BLaER1 treated with 17β-estradiol and CSF1 and Interleukin-3, amounts not matched to agents 10 nM and 100 nM (cell line): Measurements from ENCODE around the gene MRPS22.
"Not testable (repeated sequence)": the region's sequence is repeated elsewhere in the genome, so short reads cannot be mapped to it uniquely, and the experiment has no call there.

ENCODE experiments used
- H3K27ac ChIP-seq, 11 experiments: shearing (Covaris generic); formaldehyde crosslinking; 2 replicates each; pipeline ENCODE4 v1.8.1; 2022
- H3K27me3 ChIP-seq, 11 experiments: shearing (Covaris generic); formaldehyde crosslinking; 2 replicates each; pipeline ENCODE4 v1.8.1; 2022
- H3K36me3 ChIP-seq, 11 experiments: shearing (Covaris generic); formaldehyde crosslinking; 2 replicates each; pipeline ENCODE4 v1.8.1; 2022
- H3K4me1 ChIP-seq, 10 experiments: shearing (Covaris generic); formaldehyde crosslinking; 2 replicates each; pipeline ENCODE4 v1.8.1; 2022
- H3K4me2 ChIP-seq, 11 experiments: shearing (Covaris generic); formaldehyde crosslinking; 2 replicates each; pipeline ENCODE4 v1.8.1; 2022
- H3K4me3 ChIP-seq, 10 experiments: shearing (Covaris generic); formaldehyde crosslinking; 2 replicates each; pipeline ENCODE4 v1.8.1; 2022
- H3K9ac ChIP-seq, 11 experiments: shearing (Covaris generic); formaldehyde crosslinking; 2 replicates each; pipeline ENCODE4 v1.8.1; 2022
- H3K9me3 ChIP-seq, 11 experiments: shearing (Covaris generic); formaldehyde crosslinking; replicated peaks in 1 of 11; 2 replicates each; pipeline ENCODE4 v1.8.1; 2022
- H4K20me1 ChIP-seq, 11 experiments: shearing (Covaris generic); formaldehyde crosslinking; 2 replicates each; pipeline ENCODE4 v1.8.1; 2022
- Cebpa-rat ChIP-seq, 11 experiments: shearing (Covaris generic); IDR thresholded peaks; 2 replicates each; pipeline ENCODE4 v1.8.1; 2022

MRPS22 gene

GRCh38 chr3:139389552-139390368 is 45.9 kb downstream of the MRPS22 start, which contains the start of gene COPB2:
COPB2 (minus strand) TSS chr3:139389647; CDS start chr3:139389550, 97 bp downstream.
- Histone ChIP-seq H3K27ac (peak within 1 kb of the TSS; percentile 88 to 97 (median 92)), H3K9me3 (no peaks in the 10 kb centered on the region), H3K4me2 (peak within 1 kb of the TSS; percentile 71 to 90 (median 85)), H3K36me3 (peaks cover 0 to 12% (median 6%) of the 10 kb centered on the region in 11 experiments; a peak in 12 of 22 replicates), H4K20me1 (peaks cover 33 to 43% (median 39%) of the 10 kb centered on the region in 11 experiments; a peak in 19 of 22 replicates), H3K4me1 (peaks cover 32 to 59% (median 43%) of the 10 kb centered on the region in 10 experiments), H3K9ac (peak within 1 kb of the TSS; percentile 92 to 98 (median 95)), H3K27me3 (no peaks in the 10 kb centered on the region), H3K4me3 (peak within 1 kb of the TSS; percentile 70 to 96 (median 87))
- no peak for TF ChIP-seq Cebpa-rat (IDR thresholded peaks at IDR 0.05)

GRCh38 chr3:139394116-139394515 is 50.3 kb downstream of the MRPS22 start:
- H3K27me3 ChIP-seq: no peaks in the 10 kb centered on the region
- H3K36me3 ChIP-seq: no peaks in the 10 kb centered on the region; a peak in 1 of 22 replicates
- no peak overlapping the region for H3K9ac ChIP-seq
- H3K4me3 ChIP-seq: no peak overlapping the region
- H3K27ac ChIP-seq: no peak overlapping the region
- no peak for TF ChIP-seq Cebpa-rat (IDR thresholded peaks at IDR 0.05)
- H3K4me2 ChIP-seq: peak overlapping the region in 10 of 11 experiments; percentile 17 to 58 (median 34); a peak in 17 of 22 replicates
- peaks cover 15 to 28% (median 22%) of the 10 kb centered on the region in 10 experiments for H3K4me1 ChIP-seq
- H3K9me3 ChIP-seq: no peaks in the 10 kb centered on the region
- peaks cover 0 to 7% (median 0%) of the 10 kb centered on the region in 11 experiments; a peak in 6 of 22 replicates for H4K20me1 ChIP-seq

GRCh38 chr3:139396707-139397106 is 52.9 kb downstream of the MRPS22 start:
- Histone ChIP-seq H3K9me3 (peaks cover 9 to 13% (median 12%) of the 10 kb centered on the region in 11 experiments), H4K20me1 (peaks cover 0 to 7% (median 0%) of the 10 kb centered on the region in 11 experiments; a peak in 1 of 22 replicates), H3K9ac (no peak overlapping the region), H3K4me1 (peaks cover 6 to 13% (median 9%) of the 10 kb centered on the region in 10 experiments; a peak in 17 of 20 replicates), H3K27me3 (no peaks in the 10 kb centered on the region), H3K4me3 (no peak overlapping the region), H3K36me3 (peaks cover 0 to 6% (median 0%) of the 10 kb centered on the region in 11 experiments; a peak in 3 of 22 replicates), H3K4me2 (no peak overlapping the region), H3K27ac (no peak overlapping the region)
- TF ChIP-seq Cebpa-rat (IDR thresholded peaks at IDR 0.05): no peak

GRCh38 chr3:139401155-139401554 is 57.3 kb downstream of the MRPS22 start:
- H3K27ac ChIP-seq, H3K4me2 ChIP-seq, H3K4me3 ChIP-seq, H3K4me1 ChIP-seq, H3K9ac ChIP-seq, H4K20me1 ChIP-seq, H3K27me3 ChIP-seq: not testable (repeated sequence)
- peaks cover 52 to 57% (median 55%) of the 10 kb centered on the region in 11 experiments for H3K9me3 ChIP-seq
- H3K36me3 ChIP-seq: peaks cover 7 to 27% (median 14%) of the 10 kb centered on the region in 11 experiments; a peak in 17 of 22 replicates
